Progenitor cell of endocrine pancreas (in vitro differentiated cells): ENCODE measurements around the gene HCAR2. TPM values are rescaled to one million over a fixed set of nuclear protein-coding genes. Genes with fewer than 3 reads are reported as not detected.
"Not testable (repeated sequence)": the region's sequence is repeated elsewhere in the genome, so short reads cannot be mapped to it uniquely, and the experiment has no call there.

Source experiments
- DNase-seq: peaks from one replicate; pipeline ENCODE4 v3.0.0; 2021; ENCODE audit warnings: low spot score; ENCODE audit not compliant: unreplicated experiment
- H3K27ac Mint-ChIP-seq: 2 replicates; pipeline ENCODE4 v1.8.0; 2021; ENCODE audit warnings: mild to moderate bottlenecking, moderate library complexity, mixed read lengths
- H3K27me3 Mint-ChIP-seq: 2 replicates; pipeline ENCODE4 v1.8.0; 2021; ENCODE audit warnings: mixed read lengths
- H3K36me3 Mint-ChIP-seq: 2 replicates; pipeline ENCODE4 v1.8.0; 2022; ENCODE audit warnings: mixed read lengths; ENCODE audit not compliant: insufficient read depth
- H3K4me1 Mint-ChIP-seq: 2 replicates; pipeline ENCODE4 v1.8.0; 2021; ENCODE audit warnings: low read depth, mixed read lengths
- H3K4me3 Mint-ChIP-seq: 2 replicates; pipeline ENCODE4 v1.8.0; 2021; ENCODE audit warnings: low read depth, mild to moderate bottlenecking, moderate library complexity, mixed read lengths
- H3K9me3 Mint-ChIP-seq: 2 replicates; pipeline ENCODE4 v1.8.0; 2021; ENCODE audit warnings: low read depth, mixed read lengths
- CTCF ChIP-seq: fragments of 200-600 bp; sonication (generic); IDR thresholded peaks from one replicate; pipeline ENCODE4 v1.5.0; 2021; ENCODE audit warnings: antibody characterized with exemption, mild to moderate bottlenecking; ENCODE audit not compliant: unreplicated experiment
- total RNA-seq: library from RNA; stranded (reverse); gene quantifications from 2 replicates; pipeline ENCODE4 v1.2.1, GENCODE V29; 2021

The HCAR2 gene
- total RNA-seq, 1 donor from 2014 or later, result 0.67 TPM

- H3K27ac Mint-ChIP-seq, result no peak overlapping the region
- no peaks in the 10 kb centered on the region for H3K9me3 Mint-ChIP-seq
- no peak for DNase-seq
- no peaks in the 10 kb centered on the region for H3K27me3 Mint-ChIP-seq
- peaks cover 4% of the 10 kb centered on the region for H3K4me1 Mint-ChIP-seq
- TF ChIP-seq CTCF, result no peak
- H3K36me3 Mint-ChIP-seq, result no peaks in the 10 kb centered on the region
- H3K4me3 Mint-ChIP-seq, result no peak overlapping the region
Measured at GRCh38 chr12:122681814-122682213, 21.3 kb downstream of the HCAR2 start.

- H3K27ac Mint-ChIP-seq, H3K4me3 Mint-ChIP-seq, DNase-seq, H3K27me3 Mint-ChIP-seq, H3K9me3 Mint-ChIP-seq, H3K36me3 Mint-ChIP-seq, H3K4me1 Mint-ChIP-seq: not testable (repeated sequence)
Measured at GRCh38 chr12:122680989-122681388, 22.2 kb downstream of the HCAR2 start.

- not testable (repeated sequence) for H3K27me3 Mint-ChIP-seq, H3K4me3 Mint-ChIP-seq, H3K9me3 Mint-ChIP-seq, H3K36me3 Mint-ChIP-seq, H3K4me1 Mint-ChIP-seq, H3K27ac Mint-ChIP-seq, DNase-seq
Measured at GRCh38 chr12:122676781-122677180, 26.4 kb downstream of the HCAR2 start.

GRCh38 chr12:122676015-122676414 lies 27.1 kb downstream of the HCAR2 start:
- H3K4me1 Mint-ChIP-seq, H3K36me3 Mint-ChIP-seq, H3K27ac Mint-ChIP-seq, DNase-seq, H3K4me3 Mint-ChIP-seq, H3K27me3 Mint-ChIP-seq, H3K9me3 Mint-ChIP-seq: not testable (repeated sequence)

- Mint-ChIP-seq H3K4me3 (no peak overlapping the region), H3K36me3 (no peaks in the 10 kb centered on the region), H3K4me1 (no peaks in the 10 kb centered on the region), H3K27me3 (no peaks in the 10 kb centered on the region), H3K9me3 (peaks cover 2% of the 10 kb centered on the region), H3K27ac (no peak overlapping the region)
- DNase-seq, result no peak
- TF ChIP-seq CTCF, result no peak
Measured at GRCh38 chr12:122672515-122672914, 30.6 kb downstream of the HCAR2 start.

GRCh38 chr12:122669397-122670070 lies 33.6 kb downstream of the HCAR2 start:
- DNase-seq, result no peak
- no peak for TF ChIP-seq CTCF
- no peaks in the 10 kb centered on the region for H3K27me3 Mint-ChIP-seq
- H3K36me3 Mint-ChIP-seq, result no peaks in the 10 kb centered on the region
- H3K4me3 Mint-ChIP-seq, result no peak overlapping the region
- H3K9me3 Mint-ChIP-seq, result peaks cover 2% of the 10 kb centered on the region
- H3K27ac Mint-ChIP-seq, result no peak overlapping the region
- no peaks in the 10 kb centered on the region for H3K4me1 Mint-ChIP-seq

GRCh38 chr12:122668268-122668667 lies 34.9 kb downstream of the HCAR2 start:
- no peak for TF ChIP-seq CTCF
- Mint-ChIP-seq H3K36me3 (no peaks in the 10 kb centered on the region), H3K9me3 (peaks cover 2% of the 10 kb centered on the region), H3K4me1 (no peaks in the 10 kb centered on the region), H3K27me3 (no peaks in the 10 kb centered on the region), H3K27ac (no peak overlapping the region), H3K4me3 (no peak overlapping the region)
- DNase-seq, result no peak
